K562 (cell line): Measurements from ENCODE around the gene MYRFL.
"Not testable (repeated sequence)": the region's sequence is repeated elsewhere in the genome, so short reads cannot be mapped to it uniquely, and the experiment has no call there.

ENCODE experiments used
- CHD2 ChIP-seq: IDR thresholded peaks from 2 replicates; pipeline ENCODE4 v1.6.1; 2011; ENCODE audit warnings: low read depth, low read length
- CREB5 ChIP-seq: fragments of 250-450 bp; sonication (Bioruptor Pico); IDR thresholded peaks from 2 replicates; pipeline ENCODE4 v1.5.0; 2020; ENCODE audit warnings: mild to moderate bottlenecking
- ELK1 ChIP-seq: sonication (generic); formaldehyde crosslinking; IDR thresholded peaks from 2 replicates; pipeline ENCODE4 v1.8.1; 2022; ENCODE audit warnings: missing genetic modification reagents
- ETV5 ChIP-seq: sonication (generic); formaldehyde crosslinking; IDR thresholded peaks from 2 replicates; pipeline ENCODE4 v1.4.0; 2020; ENCODE audit warnings: low read depth, mild to moderate bottlenecking, missing genetic modification reagents
- EZH2 ChIP-seq: IDR thresholded peaks from 2 replicates; pipeline ENCODE4 v1.6.1; 2012; ENCODE audit warnings: low read depth, mild to moderate bottlenecking, inconsistent platforms, low read length, borderline replicate concordance
- HES1 ChIP-seq: fragments of 450-650 bp; IDR thresholded peaks from 2 replicates; pipeline ENCODE4 v1.6.1; 2016; ENCODE audit warnings: low read depth, mild to moderate bottlenecking, moderate library complexity
- MAFF ChIP-seq: IDR thresholded peaks from 2 replicates; pipeline ENCODE4 v1.6.1; 2012; ENCODE audit warnings: low read length, improper control_type of control experiment
- MAX ChIP-seq: sonication (generic); formaldehyde crosslinking; IDR thresholded peaks from 2 replicates; pipeline ENCODE4 v1.9.0; 2022; ENCODE audit warnings: mild to moderate bottlenecking, missing genetic modification reagents
- PPARD ChIP-seq: fragments of 250-450 bp; sonication (Bioruptor Pico); IDR thresholded peaks from 2 replicates; pipeline ENCODE4 v1.8.0; 2022; ENCODE audit warnings: inconsistent platforms, mild to moderate bottlenecking, moderate library complexity
- REST ChIP-seq, 2 experiments: fragments of 450-650 bp; formaldehyde crosslinking in 1 of 2; IDR thresholded peaks; 2 replicates each; pipeline versions ENCODE4 v1.4.0 to v1.6.1; 2014 to 2020; ENCODE audit warnings: mild to moderate bottlenecking in 2 of 2, borderline replicate concordance in 1 of 2, low read depth in 1 of 2
- SMAD3 ChIP-seq: fragments of 450-650 bp; formaldehyde crosslinking; conservative IDR thresholded peaks from 2 replicates; pipeline ENCODE4 v1.4.0; 2020; ENCODE audit warnings: mild to moderate bottlenecking
- SP1 ChIP-seq: sonication (generic); formaldehyde crosslinking; IDR thresholded peaks from 2 replicates; pipeline ENCODE4 v1.8.1; 2022; ENCODE audit warnings: mild to moderate bottlenecking, missing genetic modification reagents
- ZNF121 ChIP-seq: sonication (generic); formaldehyde crosslinking; conservative IDR thresholded peaks from 2 replicates; pipeline ENCODE4 v1.8.0; 2022; ENCODE audit warnings: missing genetic modification reagents
- ZNF592 ChIP-seq: fragments of 450-650 bp; IDR thresholded peaks from 2 replicates; pipeline ENCODE4 v1.6.1; 2017; ENCODE audit warnings: antibody characterized with exemption, mild to moderate bottlenecking

GRCh38 chr12:69807101-69807897, 17.7 kb upstream of the MYRFL start:
- TF ChIP-seq CHD2; HES1; SMAD3 (CRISPR knock-in tag); PPARD (CRISPR knock-in tag); ZNF592; REST (IDR thresholded peaks at IDR 0.05; ENCODE audit: borderline replicate concordance); REST (CRISPR knock-in tag; IDR thresholded peaks at IDR 0.05; ENCODE audit: low read depth); ELK1 (CRISPR knock-in tag); EZH2; ZNF121 (CRISPR knock-in tag); SP1 (CRISPR knock-in tag); ETV5 (CRISPR knock-in tag); CREB5 (CRISPR knock-in tag); MAX; MAFF: not testable (repeated sequence)
